GM10847 (cell line): ENCODE measurements around the gene SH3TC1.

Experiments used
- POLR2A ChIP-seq: IDR thresholded peaks from 2 replicates; pipeline ENCODE4 v1.6.1; 2011; ENCODE audit not compliant: insufficient read length; ENCODE audit errors: extremely low read depth

Gene SH3TC1

DNA sequence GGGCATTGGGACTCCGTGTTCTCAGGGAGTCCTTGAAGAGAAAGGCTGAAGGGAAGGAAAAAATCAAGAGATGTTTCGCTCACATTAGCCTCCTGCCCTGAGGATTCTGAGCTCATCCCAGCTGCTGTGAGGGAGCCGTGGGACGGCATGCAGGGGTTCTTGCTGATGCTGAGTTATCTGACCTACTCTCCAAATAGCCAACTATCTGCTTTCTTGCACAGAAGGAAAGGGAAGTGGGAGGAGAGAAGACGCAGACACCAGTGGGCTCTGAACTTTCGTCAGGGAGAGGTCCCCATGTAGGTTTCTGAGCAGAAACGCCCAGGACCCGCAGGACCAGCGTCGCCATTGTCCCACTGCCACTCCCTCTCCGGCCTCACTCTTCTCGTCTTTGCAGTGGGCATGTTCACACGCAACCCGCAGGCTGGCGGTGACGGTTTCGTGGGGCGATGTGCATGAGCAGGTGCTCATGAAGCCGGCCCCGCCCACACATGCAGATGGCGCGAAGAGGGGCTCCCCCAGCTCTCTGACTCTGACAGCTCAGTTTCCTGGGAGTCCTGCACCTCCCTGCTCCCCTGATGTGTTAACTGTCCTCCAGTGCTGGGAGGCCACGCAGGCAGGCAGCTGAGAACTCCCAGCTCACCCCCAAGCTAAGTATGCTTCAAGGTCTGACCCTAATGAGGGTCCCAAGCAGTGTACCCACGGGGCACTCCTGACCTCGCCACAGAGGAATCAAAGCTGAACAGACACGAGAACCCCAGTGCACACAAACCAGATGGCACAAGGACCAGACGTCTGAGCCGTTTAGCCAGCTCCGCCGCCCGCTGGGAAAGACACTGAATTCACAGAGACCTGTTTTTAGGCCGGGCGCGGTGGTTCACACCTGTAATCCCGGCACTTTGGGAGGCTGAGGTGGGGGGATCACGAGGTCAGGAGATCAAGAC, 26.8 kb upstream of the SH3TC1 start:
- TF ChIP-seq POLR2A, result no peak

DNA sequence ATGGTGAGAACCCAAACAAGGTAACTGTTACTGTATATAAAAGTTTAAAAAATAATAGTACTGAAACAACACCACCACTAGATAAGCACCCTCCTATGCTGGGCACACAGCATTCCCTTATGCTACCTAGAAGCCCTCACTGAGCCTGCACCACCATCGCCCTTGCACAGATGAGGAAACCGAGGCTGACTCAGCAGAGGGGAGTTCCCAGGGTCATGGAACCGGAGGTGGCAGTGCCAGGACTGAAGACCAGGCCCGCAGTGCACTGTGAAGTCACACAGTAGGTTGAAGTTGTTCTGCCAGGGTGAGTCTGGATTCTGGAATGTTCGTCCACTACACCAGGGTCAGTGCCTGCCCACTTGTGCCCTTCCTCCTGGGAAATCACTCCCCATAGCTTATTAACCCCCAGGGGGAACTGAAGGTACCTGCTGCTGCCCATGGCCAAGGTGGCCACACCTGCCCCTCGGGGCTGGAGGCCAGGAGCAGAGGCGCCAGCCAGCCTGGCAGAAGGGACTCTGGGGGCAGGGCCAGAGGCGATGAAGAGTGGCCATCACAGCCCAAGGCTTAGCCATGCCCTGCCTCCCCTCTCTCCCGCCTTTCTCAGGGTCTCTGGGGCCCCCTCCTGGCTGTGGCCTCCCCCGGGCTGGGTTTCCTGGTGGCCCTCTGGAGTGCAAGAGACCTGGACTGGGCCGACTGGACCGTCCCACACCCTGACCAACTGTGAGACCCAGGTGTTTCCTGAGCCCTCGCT, 25.4 kb upstream of the SH3TC1 start:
- no peak for TF ChIP-seq POLR2A

- TF ChIP-seq POLR2A, result no peak
Measured at GRCh38 chr4:8174970-8175369, 24.1 kb upstream of the SH3TC1 start.

DNA sequence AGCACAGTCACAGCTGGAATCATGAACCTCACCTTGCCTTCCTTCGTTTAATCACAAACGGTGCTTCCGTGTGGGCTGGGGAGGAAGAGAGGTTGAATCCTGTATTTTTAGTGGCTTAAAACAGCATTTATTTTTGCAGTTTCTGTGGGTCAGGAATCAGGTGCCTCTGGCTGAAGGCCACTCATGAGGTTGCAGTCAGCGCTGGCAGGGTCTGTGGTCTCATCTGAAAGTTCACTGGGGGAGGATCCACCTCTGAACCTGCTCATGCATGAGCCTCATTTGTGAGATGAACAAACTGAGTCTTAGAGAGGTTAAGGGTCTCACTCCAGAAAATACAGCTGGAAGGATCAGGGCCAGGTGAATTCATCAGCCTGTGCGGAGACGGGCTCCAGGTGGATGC, 23.4 kb upstream of the SH3TC1 start:
- TF ChIP-seq POLR2A, result no peak

- no peak for TF ChIP-seq POLR2A
Measured at GRCh38 chr4:8176547-8177399, 22.3 kb upstream of the SH3TC1 start.

DNA sequence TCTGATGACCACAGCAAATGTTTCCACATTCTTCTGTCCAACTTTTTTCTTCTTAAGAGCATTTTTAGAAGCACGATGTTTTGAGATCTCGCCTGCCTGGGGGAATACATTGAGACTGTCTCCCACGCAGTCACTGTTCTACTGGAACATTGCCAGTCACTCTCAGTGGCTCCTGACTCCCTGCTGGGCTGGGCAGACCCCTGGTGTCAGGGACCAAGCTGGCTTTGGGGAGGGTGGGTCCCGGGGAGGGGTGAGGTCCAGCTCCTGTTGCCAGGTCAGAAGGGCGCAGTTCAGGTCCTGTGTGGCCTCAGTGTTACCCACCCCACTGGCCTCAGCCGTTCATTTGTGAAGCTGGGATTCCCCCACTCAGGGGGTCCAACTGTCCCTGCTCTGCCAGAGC, 21.5 kb upstream of the SH3TC1 start:
- TF ChIP-seq POLR2A, result no peak

DNA sequence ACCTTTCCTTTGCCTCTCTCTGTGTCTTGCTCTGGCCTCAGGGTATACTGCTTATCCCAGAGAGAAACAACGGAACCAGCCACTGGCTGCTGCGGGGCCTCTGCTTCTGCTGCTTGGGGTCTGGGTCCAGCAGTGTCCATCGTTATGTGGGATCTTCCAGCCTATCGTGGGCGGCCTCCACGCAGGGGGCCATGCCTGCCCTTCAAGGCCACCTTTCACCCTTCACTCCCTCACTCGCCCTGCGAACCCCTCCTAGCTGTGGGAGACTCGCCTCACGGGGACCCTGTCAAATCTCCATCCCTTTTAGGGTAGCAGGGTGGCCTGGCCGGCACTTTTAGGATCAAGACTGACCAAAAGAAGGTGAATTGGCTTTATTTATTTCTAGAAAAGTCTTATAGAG, 21.1 kb upstream of the SH3TC1 start:
- no peak for TF ChIP-seq POLR2A

- TF ChIP-seq POLR2A, result no peak
Measured at GRCh38 chr4:8179074-8179473, 20.0 kb upstream of the SH3TC1 start.

DNA sequence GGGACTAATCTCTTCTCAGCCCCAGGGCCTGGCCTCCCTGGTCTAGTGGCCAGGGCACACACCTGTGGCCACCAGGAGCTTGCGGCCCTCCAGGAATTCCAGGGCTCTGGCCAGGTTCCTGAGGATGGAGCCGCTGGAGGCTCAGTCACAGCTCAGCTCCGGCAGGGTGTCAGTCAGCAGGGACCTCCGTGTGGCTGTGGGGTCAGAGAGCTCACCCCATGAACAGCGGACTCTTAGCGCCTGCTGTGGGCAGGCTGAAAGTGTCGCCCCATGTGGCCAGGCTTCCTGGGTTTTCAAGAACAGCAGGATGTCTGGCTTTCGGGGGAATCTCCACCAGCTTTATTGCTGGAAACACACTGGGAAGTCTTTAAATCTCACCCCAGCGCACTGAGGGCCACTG, 19.3 kb upstream of the SH3TC1 start:
- TF ChIP-seq POLR2A, result no peak

DNA sequence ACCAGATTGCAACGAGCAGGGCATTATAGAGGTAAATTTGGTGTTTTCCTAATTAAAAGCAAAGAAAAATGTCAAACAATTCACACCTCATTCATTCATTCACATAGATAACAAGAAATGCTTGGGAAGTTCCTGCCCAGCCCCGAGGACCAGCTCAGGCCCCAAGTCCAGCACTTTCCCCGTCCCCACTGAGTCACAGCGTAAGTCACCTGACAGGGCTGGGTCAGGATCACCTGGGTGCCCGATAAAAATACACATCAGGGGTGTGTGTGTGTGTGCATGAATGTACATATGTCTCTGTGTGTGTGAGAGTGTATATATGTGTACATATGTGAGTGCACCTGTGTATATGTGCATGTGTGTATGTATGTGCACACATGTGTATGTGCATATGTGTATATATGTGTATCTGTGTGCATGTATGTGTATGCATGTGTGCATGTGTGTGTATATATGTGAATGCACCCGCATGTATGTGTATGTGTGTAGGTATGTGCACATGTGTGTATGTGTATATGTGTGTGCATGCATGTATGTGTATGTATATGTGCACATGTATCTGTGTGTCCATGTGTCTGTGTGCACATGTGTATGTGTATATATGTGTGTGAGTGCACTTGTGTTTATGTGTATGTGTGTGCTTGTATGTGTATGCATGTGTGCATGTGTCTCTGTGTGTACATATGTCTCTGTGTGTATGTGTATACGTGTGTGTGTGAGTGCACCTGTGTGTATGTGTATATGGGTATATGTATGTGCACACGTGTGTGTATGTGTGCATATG, 18.6 kb upstream of the SH3TC1 start:
- no peak for TF ChIP-seq POLR2A

DNA sequence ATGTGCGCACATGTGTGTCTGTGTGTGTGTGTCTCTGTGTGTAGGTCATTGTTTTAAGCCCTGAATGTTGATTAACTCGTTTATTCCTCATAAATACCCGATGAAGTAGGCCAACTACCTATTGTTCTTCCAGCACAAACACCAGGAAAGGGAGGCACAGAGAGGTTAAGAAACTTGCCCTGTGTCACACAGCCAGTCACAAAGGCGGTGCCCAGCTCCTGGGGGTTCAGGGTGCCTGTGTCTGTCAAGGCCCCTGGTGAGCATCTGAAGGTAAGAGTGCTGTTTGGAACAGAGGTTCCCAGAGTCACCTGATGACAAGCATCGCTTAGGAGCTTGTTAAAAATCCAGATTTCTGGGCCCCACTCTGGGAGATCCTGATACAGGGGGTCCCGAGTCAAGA, 18.0 kb upstream of the SH3TC1 start:
- TF ChIP-seq POLR2A, result no peak

GRCh38 chr4:8181844-8182243, 17.2 kb upstream of the SH3TC1 start:
- no peak for TF ChIP-seq POLR2A

GRCh38 chr4:8182294-8182693, 16.8 kb upstream of the SH3TC1 start:
- no peak for TF ChIP-seq POLR2A

GRCh38 chr4:8182858-8183725, 16.0 kb upstream of the SH3TC1 start:
- TF ChIP-seq POLR2A, result no peak
